SK-N-SH (cell line): ENCODE results near the gene SLC2A2. TPM values are rescaled to one million over a fixed set of nuclear protein-coding genes. Genes with fewer than 3 reads are reported as not detected.

Experiments used
- CTCF ChIA-PET: fragments of 300-600, 350-600 bp; formaldehyde crosslinking; extraction: SDS; loops from one replicate; lab custom pipeline; 2021; lab: Yijun Ruan, JAX
- POLR2A ChIA-PET: fragments of 350-600 bp; sonication (Branson Sonifier 250); formaldehyde crosslinking; extraction: SDS; loops from one replicate; lab custom pipeline; 2020; ENCODE audit warnings: antibody characterized with exemption, inconsistent platforms; lab: Yijun Ruan, JAX
- DNase-seq: peaks from one replicate; pipeline ENCODE4 v3.0.0; 2012
- H2AFZ ChIP-seq: fragments of 200-600 bp; sonication (generic); 2 replicates; pipeline ENCODE4 v1.8.1; 2016; ENCODE audit warnings: antibody characterized with exemption, mild to moderate bottlenecking, low read depth
- H3F3A ChIP-seq: fragments of 200-600 bp; sonication (generic); replicated peaks from 2 replicates; pipeline ENCODE3; 2016; ENCODE audit warnings: antibody characterized with exemption, mild to moderate bottlenecking; ENCODE audit not compliant: insufficient read depth
- H3K27ac ChIP-seq, 2 experiments: fragments of 200-500 bp in 1 of 2; fragments of 200-600 bp in 1 of 2; sonication (Bioruptor generic) in 1 of 2; sonication (generic), shearing (Covaris generic) in 1 of 2; 2 replicates each; pipeline versions ENCODE4 v1.5.1 to v1.6.1; 2014 to 2016; ENCODE audit warnings: low read depth in 2 of 2, inconsistent platforms in 1 of 2, low read length in 1 of 2, mild to moderate bottlenecking in 1 of 2, mixed read lengths in 1 of 2
- H3K27me3 ChIP-seq: fragments of 200-600 bp; sonication (generic), shearing (Covaris generic); 2 replicates; pipeline ENCODE4 v1.6.1; 2016; ENCODE audit warnings: mixed run types; ENCODE audit not compliant: insufficient read depth
- H3K36me3 ChIP-seq, 2 experiments: fragments of 200-500 bp in 1 of 2; fragments of 200-600 bp in 1 of 2; sonication (Bioruptor generic) in 1 of 2; sonication (generic) in 1 of 2; replicated peaks in 1 of 2; 2 replicates each; pipeline versions ENCODE3 to v1.5.1; 2014 to 2016; ENCODE audit warnings: low read length in 1 of 2, mild to moderate bottlenecking in 1 of 2; ENCODE audit not compliant: insufficient read depth in 2 of 2, control insufficient read depth in 1 of 2
- H3K4me1 ChIP-seq, 2 experiments: fragments of 200-500 bp in 1 of 2; fragments of 200-600 bp in 1 of 2; sonication (Bioruptor generic) in 1 of 2; sonication (generic), shearing (Covaris generic) in 1 of 2; 2 replicates each; pipeline versions ENCODE4 v1.5.1 to v1.6.1; 2014 to 2016; ENCODE audit warnings: low read depth in 1 of 2, low read length in 1 of 2, mixed run types in 1 of 2; ENCODE audit not compliant: insufficient read depth in 2 of 2, control insufficient read depth in 1 of 2
- H3K4me2 ChIP-seq: fragments of 200-600 bp; sonication (generic), shearing (Covaris generic); 2 replicates; pipeline ENCODE4 v1.6.1; 2017; ENCODE audit warnings: mixed run types
- H3K4me3 ChIP-seq, 2 experiments: fragments of 200-500 bp in 1 of 2; fragments of 200-600 bp in 1 of 2; sonication (Bioruptor generic) in 1 of 2; sonication (generic), shearing (Covaris generic) in 1 of 2; 2 replicates each; pipeline versions ENCODE4 v1.5.1 to v1.8.1; 2014 to 2016; ENCODE audit warnings: low read depth in 2 of 2, inconsistent platforms in 1 of 2, low read length in 1 of 2, mild to moderate bottlenecking in 1 of 2, mixed read lengths in 1 of 2, moderate library complexity in 1 of 2
- H3K79me2 ChIP-seq: fragments of 200-600 bp; sonication (generic); 2 replicates; pipeline ENCODE4 v1.8.1; 2017; ENCODE audit warnings: mild to moderate bottlenecking; ENCODE audit not compliant: insufficient read depth
- H3K9ac ChIP-seq: fragments of 200-600 bp; sonication (generic); 2 replicates; pipeline ENCODE4 v1.6.1; 2017; ENCODE audit warnings: mixed run types
- H3K9me2 ChIP-seq: fragments of 200-600 bp; sonication (generic); 2 replicates; pipeline ENCODE4 v1.6.1; 2017; ENCODE audit warnings: mixed run types
- H3K9me3 ChIP-seq: fragments of 200-600 bp; sonication (generic); 2 replicates; pipeline ENCODE4 v1.6.1; 2017; ENCODE audit warnings: mixed run types, mild to moderate bottlenecking, moderate library complexity
- H4K20me1 ChIP-seq: fragments of 200-600 bp; sonication (generic); 2 replicates; pipeline ENCODE4 v1.6.1; 2017; ENCODE audit warnings: mild to moderate bottlenecking, mixed run types; ENCODE audit not compliant: insufficient read depth
- CHD2 ChIP-seq: fragments of 150-350 bp; IDR thresholded peaks from 2 replicates; pipeline ENCODE4 v1.6.1; 2018; ENCODE audit warnings: low read length; ENCODE audit not compliant: partially characterized antibody
- ELF1 ChIP-seq: IDR thresholded peaks from 2 replicates; pipeline ENCODE4 v1.4.0; 2012
- EZH2phosphoT487 ChIP-seq: fragments of 200-600 bp; sonication (generic); IDR thresholded peaks from 2 replicates; pipeline ENCODE4 v1.6.1; 2017; ENCODE audit warnings: low read depth, mixed run types, mild to moderate bottlenecking, antibody characterized with exemption, moderate library complexity, borderline replicate concordance
- FOXM1 ChIP-seq: IDR thresholded peaks from 2 replicates; pipeline ENCODE4 v1.4.0; 2012; ENCODE audit warnings: low read depth, mild to moderate bottlenecking
- GABPA ChIP-seq: IDR thresholded peaks from 2 replicates; pipeline ENCODE4 v1.4.0; 2012; ENCODE audit warnings: low read depth, mild to moderate bottlenecking
- GATA2 ChIP-seq: sonication (generic); formaldehyde crosslinking; IDR thresholded peaks from 2 replicates; pipeline ENCODE4 v1.5.0; 2020; ENCODE audit warnings: mild to moderate bottlenecking, missing genetic modification reagents
- JUND ChIP-seq: IDR thresholded peaks from 2 replicates; pipeline ENCODE4 v1.4.0; 2012
- MEF2A ChIP-seq: IDR thresholded peaks from 2 replicates; pipeline ENCODE4 v1.4.0; 2012; ENCODE audit warnings: low read depth, borderline replicate concordance
- MXI1 ChIP-seq: IDR thresholded peaks from 2 replicates; pipeline ENCODE4 v1.6.1; 2012; ENCODE audit warnings: mild to moderate bottlenecking, low read depth, low read length, improper control_type of control experiment
- NFIC ChIP-seq: IDR thresholded peaks from 2 replicates; pipeline ENCODE4 v1.4.0; 2012; ENCODE audit warnings: borderline replicate concordance
- PBX3 ChIP-seq: IDR thresholded peaks from 2 replicates; pipeline ENCODE4; 2012
- POLR2AphosphoS5 ChIP-seq: IDR thresholded peaks from 2 replicates; pipeline ENCODE4 v1.6.1; 2012; ENCODE audit warnings: low read depth, low read length
- REST ChIP-seq: IDR thresholded peaks from 2 replicates; pipeline ENCODE4 v1.6.1; 2012; ENCODE audit warnings: mild to moderate bottlenecking, low read depth, low read length, moderate library complexity
- RXRA ChIP-seq: IDR thresholded peaks from 2 replicates; pipeline ENCODE4 v1.4.0; 2012; ENCODE audit warnings: low read depth, mild to moderate bottlenecking, borderline replicate concordance
- SIN3A ChIP-seq: IDR thresholded peaks from 2 replicates; pipeline ENCODE4 v1.6.1; 2012; ENCODE audit warnings: low read depth, mild to moderate bottlenecking, low read length, moderate library complexity, borderline replicate concordance
- TCF12 ChIP-seq: IDR thresholded peaks from 2 replicates; pipeline ENCODE4 v1.4.0; 2012
- USF1 ChIP-seq: IDR thresholded peaks from 2 replicates; pipeline ENCODE4 v1.4.0; 2012; ENCODE audit warnings: low read depth, borderline replicate concordance
- YY1 ChIP-seq: IDR thresholded peaks from 2 replicates; pipeline ENCODE4 v1.4.0; 2012; ENCODE audit warnings: low read depth, mild to moderate bottlenecking
- ZBTB33 ChIP-seq: IDR thresholded peaks from 2 replicates; pipeline ENCODE4 v1.4.0; 2012; ENCODE audit warnings: low read depth, borderline replicate concordance
- WGBS: methylation state at CpG from one replicate; pipeline ENCODE4 v1.1.6; 2017; ENCODE audit warnings: low lambda C conversion rate; 5-methylcytosine and 5-hydroxymethylcytosine counted together
- polyA plus RNA-seq, 3 experiments: library from polyadenylated mRNA; depleted of rRNA; stranded (reverse); fragments of >200 nt; gene quantifications; 2 replicates each; pipeline ENCODE4 v1.2.3, GENCODE V29; 2012

The SLC2A2 gene
- polyA plus RNA-seq (2012; rRNA removed): 0.59 and 0.63 TPM in 2 replicates
- polyA plus RNA-seq (2012; cell fraction: cytosol; rRNA removed): 0.66 and 1.1 TPM in 2 replicates
- polyA plus RNA-seq (2012; cell fraction: nucleus; rRNA removed): 0.31 and 0.74 TPM in 2 replicates

- H3K4me1 ChIP-seq: peaks cover 8 to 14% of the 10 kb centered on the region in 2 experiments; a peak in 2 of 4 replicates
- ChIA-PET POLR2A (no interaction called here), CTCF (interaction anchor here (1.0 to 1.1 kb wide), 2 partner anchors 65 to 746 kb away, joined by 4 read pairs; no protein-coding TSS in a partner anchor)
- no peaks in the 10 kb centered on the region for H3K36me3 ChIP-seq
- H3K9me3 ChIP-seq: no peaks in the 10 kb centered on the region
- H3K9ac ChIP-seq: 0 out of 2 replicates have a peak within 1 kb of the TSS, but pooled peaks have one; percentile 79
- peak within 1 kb of the TSS; percentile 38; the same call in 1 of the 2 replicates for H2AFZ ChIP-seq
- no peak within 1 kb of the TSS for H3K4me3 ChIP-seq
- H3F3A ChIP-seq: peaks cover 24% of the 10 kb centered on the region
- H3K27ac ChIP-seq: peak within 1 kb of the TSS in 1 of 2 experiments; percentile 96; a peak in 3 of 4 replicates
- H3K27me3 ChIP-seq: no peaks in the 10 kb centered on the region
- no peaks in the 10 kb centered on the region for H3K79me2 ChIP-seq
- no peak for DNase-seq
- WGBS: 100% methylated on average over 2 of the region's 4 CpGs
- H4K20me1 ChIP-seq: no peaks in the 10 kb centered on the region
- peak within 1 kb of the TSS; percentile 77; the same call in 1 of the 2 replicates for H3K4me2 ChIP-seq
- no peaks in the 10 kb centered on the region for H3K9me2 ChIP-seq
- TF ChIP-seq ZBTB33 (no peak), POLR2AphosphoS5 (no peak), MXI1 (no peak), GATA2 (CRISPR knock-in tag) (no peak)
Measured at GRCh38 chr3:171026597-171027293, at the start of gene SLC2A2. SLC2A2 (minus strand) TSS chr3:171026720; CDS start chr3:171026670, 50 bp downstream.

- Histone ChIP-seq H3K4me2 (no peak overlapping the region), H3K4me3 (no peak overlapping the region), H2AFZ (no peak overlapping the region), H3K27me3 (no peaks in the 10 kb centered on the region), H3K79me2 (no peaks in the 10 kb centered on the region), H4K20me1 (no peaks in the 10 kb centered on the region), H3K9ac (no peak overlapping the region), H3K4me1 (no peaks in the 10 kb centered on the region), H3F3A (peaks cover 8% of the 10 kb centered on the region)
- ChIA-PET CTCF (interaction anchor here (1.0 kb wide), 1 partner anchor 23 kb away, joined by 4 read pairs; no protein-coding TSS in a partner anchor), POLR2A (no interaction called here)
- TF ChIP-seq EZH2phosphoT487 (no peak), CHD2 (no peak), GABPA (no peak), ELF1 (no peak), PBX3 (no peak), NFIC (no peak), JUND (no peak), USF1 (no peak), FOXM1 (no peak), RXRA (no peak), TCF12 (no peak), YY1 (no peak), MEF2A (no peak), GATA2 (CRISPR knock-in tag) (no peak), SIN3A (no peak), REST (no peak)
- TF ChIP-seq, all 33 proteins: peak for 0
- Histone ChIP-seq H3K9me3 (no peaks in the 10 kb centered on the region), H3K9me2 (no peaks in the 10 kb centered on the region), H3K36me3 (peaks cover 32 to 73% of the 10 kb centered on the region in 2 experiments), H3K27ac (no peak overlapping the region)
- DNase-seq: no peak
Measured at GRCh38 chr3:171072432-171072831, 45.9 kb upstream of the SLC2A2 start.
